Astrocyte (in vitro differentiated cells and primary cell): ENCODE data around the gene ALDH1L1. TPM values are rescaled to one million over a fixed set of nuclear protein-coding genes. Genes with fewer than 3 reads are reported as not detected.
A peak's percentile ranks its signal among the peaks of the same experiment; 100 is the strongest.

Source experiments
- DNase-seq: peaks from one replicate; pipeline ENCODE4 v3.0.0-alpha.2; 2010; ENCODE audit warnings: low read depth
- FAIRE-seq: peaks from 2 replicates; lab custom pipeline; 2011; peaks lifted over from hg19 to GRCh38; lab: Jason Lieb, UNC
- H2AFZ ChIP-seq: 2 replicates; pipeline ENCODE4 v1.6.0; 2012; ENCODE audit warnings: low read depth, low read length, inconsistent platforms
- H3K27ac ChIP-seq: 2 replicates; pipeline ENCODE4 v1.5.1; 2011; ENCODE audit warnings: low read depth, low read length, inconsistent platforms
- H3K27me3 ChIP-seq: 2 replicates; pipeline ENCODE4 v1.6.0; 2011; ENCODE audit warnings: low read length, inconsistent platforms; ENCODE audit not compliant: insufficient read depth
- H3K36me3 ChIP-seq: 2 replicates; pipeline ENCODE4 v1.5.1; 2011; ENCODE audit warnings: low read length, inconsistent platforms; ENCODE audit not compliant: insufficient read depth
- H3K4me1 ChIP-seq: 2 replicates; pipeline ENCODE4 v1.5.1; 2011; ENCODE audit warnings: low read length, inconsistent platforms; ENCODE audit not compliant: insufficient read depth
- H3K4me2 ChIP-seq: 2 replicates; pipeline ENCODE4 v1.6.0; 2012; ENCODE audit warnings: low read length, inconsistent platforms
- H3K4me3 ChIP-seq: 2 replicates; pipeline ENCODE4 v1.5.1; 2011; ENCODE audit warnings: low read depth, mild to moderate bottlenecking, low read length, inconsistent platforms; ENCODE audit not compliant: insufficient read depth
- H3K79me2 ChIP-seq: 2 replicates; pipeline ENCODE4 v1.6.0; 2012; ENCODE audit warnings: mild to moderate bottlenecking, low read length, inconsistent platforms; ENCODE audit not compliant: insufficient read depth
- H3K9ac ChIP-seq: 2 replicates; pipeline ENCODE4 v1.6.0; 2012; ENCODE audit warnings: mild to moderate bottlenecking, low read length, inconsistent platforms
- H3K9me3 ChIP-seq: 2 replicates; pipeline ENCODE4 v1.5.1; 2012; ENCODE audit warnings: low read depth, mild to moderate bottlenecking, low read length, inconsistent platforms; ENCODE audit not compliant: insufficient read depth
- H4K20me1 ChIP-seq: 2 replicates; pipeline ENCODE4 v1.6.0; 2012; ENCODE audit warnings: low read length, inconsistent platforms; ENCODE audit not compliant: insufficient read depth
- H3K27ac Mint-ChIP-seq: one replicate; pipeline ENCODE4 v1.8.0; 2021; ENCODE audit warnings: mild to moderate bottlenecking, mixed read lengths; ENCODE audit not compliant: unreplicated experiment
- H3K27me3 Mint-ChIP-seq: one replicate; pipeline ENCODE4 v1.8.0; 2021; ENCODE audit warnings: low read depth, mixed read lengths; ENCODE audit not compliant: unreplicated experiment
- H3K36me3 Mint-ChIP-seq: one replicate; pipeline ENCODE4 v1.8.0; 2021; ENCODE audit warnings: low read depth, mixed read lengths; ENCODE audit not compliant: unreplicated experiment
- H3K4me1 Mint-ChIP-seq: one replicate; pipeline ENCODE4 v1.8.0; 2021; ENCODE audit warnings: low read depth, mixed read lengths; ENCODE audit not compliant: unreplicated experiment
- H3K4me3 Mint-ChIP-seq: one replicate; pipeline ENCODE4 v1.8.0; 2021; ENCODE audit warnings: mild to moderate bottlenecking, moderate library complexity, mixed read lengths; ENCODE audit not compliant: unreplicated experiment
- H3K9me3 Mint-ChIP-seq: one replicate; pipeline ENCODE4 v1.8.0; 2021; ENCODE audit warnings: mild to moderate bottlenecking, mixed read lengths; ENCODE audit not compliant: unreplicated experiment
- CTCF ChIP-seq: IDR thresholded peaks from 2 replicates; pipeline ENCODE4 v1.5.1; 2011; ENCODE audit warnings: low read depth, mild to moderate bottlenecking, inconsistent platforms, low read length, moderate library complexity; ENCODE audit not compliant: insufficient read depth
- EZH2 ChIP-seq: IDR thresholded peaks from 2 replicates; pipeline ENCODE4 v1.6.1; 2012; ENCODE audit warnings: mild to moderate bottlenecking, low read length, inconsistent platforms; ENCODE audit not compliant: insufficient read depth
- total RNA-seq: library from RNA; stranded (reverse); gene quantifications from 2 replicates; pipeline ENCODE4 v1.2.1, GENCODE V29; 2021

ALDH1L1 gene
- total RNA-seq, 1 donor from 2014 or later, result not detected

GRCh38 chr3:126057936-126058335 is 122.5 kb downstream of the ALDH1L1 start:
- no peaks in the 10 kb centered on the region for H3K27me3 Mint-ChIP-seq
- Histone ChIP-seq H3K79me2 (no peaks in the 10 kb centered on the region), H3K27ac (no peak overlapping the region), H3K27me3 (no peaks in the 10 kb centered on the region), H4K20me1 (peaks cover 24% of the 10 kb centered on the region), H3K4me3 (no peak overlapping the region), H3K4me2 (no peak overlapping the region), H3K9ac (no peak overlapping the region), H2AFZ (no peak overlapping the region), H3K4me1 (peaks cover 10% of the 10 kb centered on the region), H3K9me3 (no peaks in the 10 kb centered on the region), H3K36me3 (no peaks in the 10 kb centered on the region)
- no peak for TF ChIP-seq CTCF
- TF ChIP-seq EZH2, result no peak
- H3K36me3 Mint-ChIP-seq, result peaks cover 7% of the 10 kb centered on the region
- DNase-seq, result no peak
- H3K27ac Mint-ChIP-seq, result no peak overlapping the region
- peaks cover 4% of the 10 kb centered on the region for H3K4me1 Mint-ChIP-seq
- FAIRE-seq, result no peak
- H3K4me3 Mint-ChIP-seq, result no peak overlapping the region
- H3K9me3 Mint-ChIP-seq, result no peaks in the 10 kb centered on the region

GRCh38 chr3:126057501-126057819 is 122.9 kb downstream of the ALDH1L1 start:
- DNase-seq (no peak), FAIRE-seq (no peak)
- Histone ChIP-seq H3K79me2 (no peaks in the 10 kb centered on the region), H3K36me3 (no peaks in the 10 kb centered on the region), H3K27me3 (no peaks in the 10 kb centered on the region), H3K27ac (no peak overlapping the region), H3K4me3 (no peak overlapping the region), H3K9ac (no peak overlapping the region), H4K20me1 (peaks cover 24% of the 10 kb centered on the region), H3K9me3 (no peaks in the 10 kb centered on the region), H2AFZ (no peak overlapping the region), H3K4me1 (peaks cover 10% of the 10 kb centered on the region), H3K4me2 (no peak overlapping the region)
- Mint-ChIP-seq H3K36me3 (peaks cover 9% of the 10 kb centered on the region), H3K27ac (no peak overlapping the region), H3K4me3 (no peak overlapping the region), H3K4me1 (peaks cover 4% of the 10 kb centered on the region), H3K9me3 (no peaks in the 10 kb centered on the region), H3K27me3 (no peaks in the 10 kb centered on the region)
- no peak for TF ChIP-seq EZH2
- TF ChIP-seq CTCF, result no peak

GRCh38 chr3:126056681-126057500 is 123.5 kb downstream of the ALDH1L1 start:
- Histone ChIP-seq H3K4me2 (peak overlapping the region; percentile 0), H3K9me3 (no peaks in the 10 kb centered on the region), H3K79me2 (no peaks in the 10 kb centered on the region), H3K36me3 (no peaks in the 10 kb centered on the region), H3K27me3 (no peaks in the 10 kb centered on the region), H3K4me3 (no peak overlapping the region), H3K27ac (no peak overlapping the region), H3K4me1 (peaks cover 10% of the 10 kb centered on the region), H2AFZ (no peak overlapping the region), H3K9ac (no peak overlapping the region), H4K20me1 (peaks cover 24% of the 10 kb centered on the region)
- no peak overlapping the region for H3K27ac Mint-ChIP-seq
- H3K9me3 Mint-ChIP-seq, result peaks cover 2% of the 10 kb centered on the region
- peaks cover 6% of the 10 kb centered on the region for H3K36me3 Mint-ChIP-seq
- TF ChIP-seq EZH2, result no peak
- no peak for TF ChIP-seq CTCF
- H3K4me3 Mint-ChIP-seq, result no peak overlapping the region
- peak; percentile 35 for DNase-seq
- no peak for FAIRE-seq
- H3K27me3 Mint-ChIP-seq, result no peaks in the 10 kb centered on the region
- peaks cover 4% of the 10 kb centered on the region for H3K4me1 Mint-ChIP-seq
